ENCODE measurements around the gene PRIMA1.

DNA sequence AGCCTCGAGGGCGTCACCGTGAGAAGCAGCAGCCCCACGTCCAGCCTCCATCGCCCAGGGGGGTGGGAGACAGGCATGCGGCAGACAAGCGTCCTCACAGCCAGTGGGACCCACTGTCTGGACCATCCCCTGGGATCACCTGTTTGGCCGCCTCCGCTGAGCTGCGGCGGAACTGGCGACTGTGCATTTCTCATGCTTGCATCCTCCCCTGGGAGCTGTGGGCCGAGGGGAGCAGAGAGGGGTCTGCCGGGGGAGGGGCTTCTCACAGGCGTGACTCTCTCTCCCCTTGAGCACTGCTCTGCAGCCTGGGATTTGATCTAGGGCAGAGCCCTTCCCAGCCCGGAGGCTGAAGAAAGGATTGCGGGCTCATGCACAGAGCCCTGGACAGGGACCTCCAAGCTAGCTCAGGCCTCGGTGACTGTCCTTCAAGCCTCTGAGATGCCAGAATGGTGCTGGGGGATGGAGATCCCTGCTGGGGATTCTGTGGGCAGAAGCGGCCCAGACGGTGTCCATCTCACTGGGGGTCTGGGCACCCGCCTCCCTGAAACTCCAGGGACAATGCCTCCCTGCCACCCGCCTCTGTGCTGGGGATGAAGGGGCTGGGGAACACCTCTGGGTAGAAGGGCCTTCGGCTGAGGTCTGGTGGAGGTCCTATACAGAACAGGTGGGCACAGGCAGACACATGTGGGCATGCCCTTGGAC, 61.1 kb downstream of the PRIMA1 start:
- TF ChIP-seq, protein P1, sequence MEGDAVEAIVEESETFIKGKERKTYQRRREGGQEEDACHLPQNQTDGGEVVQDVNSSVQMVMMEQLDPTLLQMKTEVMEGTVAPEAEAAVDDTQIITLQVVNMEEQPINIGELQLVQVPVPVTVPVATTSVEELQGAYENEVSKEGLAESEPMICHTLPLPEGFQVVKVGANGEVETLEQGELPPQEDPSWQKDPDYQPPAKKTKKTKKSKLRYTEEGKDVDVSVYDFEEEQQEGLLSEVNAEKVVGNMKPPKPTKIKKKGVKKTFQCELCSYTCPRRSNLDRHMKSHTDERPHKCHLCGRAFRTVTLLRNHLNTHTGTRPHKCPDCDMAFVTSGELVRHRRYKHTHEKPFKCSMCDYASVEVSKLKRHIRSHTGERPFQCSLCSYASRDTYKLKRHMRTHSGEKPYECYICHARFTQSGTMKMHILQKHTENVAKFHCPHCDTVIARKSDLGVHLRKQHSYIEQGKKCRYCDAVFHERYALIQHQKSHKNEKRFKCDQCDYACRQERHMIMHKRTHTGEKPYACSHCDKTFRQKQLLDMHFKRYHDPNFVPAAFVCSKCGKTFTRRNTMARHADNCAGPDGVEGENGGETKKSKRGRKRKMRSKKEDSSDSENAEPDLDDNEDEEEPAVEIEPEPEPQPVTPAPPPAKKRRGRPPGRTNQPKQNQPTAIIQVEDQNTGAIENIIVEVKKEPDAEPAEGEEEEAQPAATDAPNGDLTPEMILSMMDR (IDR thresholded peaks at IDR 0.05) = no peak
- TF ChIP-seq POLR2A (IDR thresholded peaks at IDR 0.05) = no peak
